Right lobe of liver (tissue), 6 donors: ENCODE data around the gene EIF1AD. TPM values are rescaled to one million over a fixed set of nuclear protein-coding genes. Genes with fewer than 3 reads are reported as not detected.

Experiments used
- ATAC-seq, 4 donors: fragments of 200-7000 bp; cut with Tn5 transposase; one replicate each; pipeline ENCODE4 v1.9.1; 2020; ENCODE audit warnings: mild to moderate bottlenecking in 4 of 4, moderate library complexity in 4 of 4
- DNase-seq, 3 donors: peaks; one replicate each; pipeline ENCODE4 v3.0.0-alpha.2; 2020
- H3K27ac ChIP-seq, 3 donors: fragments of 200-600 bp; one replicate each; pipeline ENCODE4 v1.8.0; 2022
- H3K27me3 ChIP-seq, 2 donors: fragments of 200-600 bp; one replicate each; pipeline ENCODE4 v1.8.0; 2022
- H3K36me3 ChIP-seq, 4 donors: fragments of 200-600 bp; sonication (generic) in 1 of 4; one replicate each; pipeline versions ENCODE4 v1.5.1 to v1.8.0; 2017 to 2022; ENCODE audit warnings: control low read depth in 1 of 4
- H3K4me1 ChIP-seq, 4 donors: fragments of 200-600 bp; sonication (generic) in 1 of 4; one replicate each; pipeline versions ENCODE4 v1.5.1 to v1.8.0; 2017 to 2022; ENCODE audit warnings: control low read depth in 1 of 4
- H3K4me3 ChIP-seq, 3 donors: fragments of 200-600 bp; one replicate each; pipeline ENCODE4 v1.8.0; 2022
- H3K9me3 ChIP-seq, 4 donors: fragments of 200-600 bp; sonication (generic) in 1 of 4; one replicate each; pipeline versions ENCODE4 v1.5.1 to v1.8.0; 2017 to 2022; ENCODE audit warnings: control low read depth in 1 of 4
- CTCF ChIP-seq, 4 donors: fragments of 200-600 bp in 3 of 4; fragments of 450-650 bp in 1 of 4; IDR thresholded peaks; one replicate each; pipeline versions ENCODE4 v1.5.1 to v1.8.0; 2016 to 2022; ENCODE audit warnings: antibody characterized with exemption in 4 of 4, mild to moderate bottlenecking in 2 of 4
- POLR2A ChIP-seq: fragments of 450-650 bp; IDR thresholded peaks from one replicate; pipeline ENCODE4 v1.6.1; 2017; ENCODE audit warnings: antibody characterized with exemption, mild to moderate bottlenecking
- WGBS: methylation state at CpG from one replicate; pipeline ENCODE4 v1.1.6; 2018; ENCODE audit warnings: low coverage, low lambda C conversion rate; ENCODE audit not compliant: insufficient coverage; ENCODE audit errors: missing lambda C conversion rate; 5-methylcytosine and 5-hydroxymethylcytosine counted together
- intact Hi-C, 2 donors: fragments of 100-400 bp; cut with DNase I; formaldehyde crosslinking; loops; one replicate each; pipeline versions ENCODE4 v1.11.2 to v1.14.1; 2022
- total RNA-seq, 6 experiments: library from RNA; depleted of rRNA in 2 of 6; stranded (reverse); fragments of >200 nt in 2 of 6; fragmentation: NEBNext Ultra II Directional in 3 of 6; extraction: Animal tissue kit (Norgen Biotek cat#: 25700) in 3 of 6; gene quantifications; one replicate each; pipeline versions ENCODE4 v1.1.0 to v1.2.4, GENCODE V29; 2016 to 2023
- donor health status: DM: no; HTN: yes; CAD: no.
- donor health status: DM: no; HTN: no; CAD: no.
- donor health status: DM: no; HTN: no; CAD: no.
- donor health status: DM: no; HTN: yes; CAD: no.
- donor health status: DM: no; HTN: yes; CAD: no.

Gene EIF1AD
- total RNA-seq, 6 experiments from 2014 or later, result 11.5 to 22.1 (median 13.1) TPM

- DNase-seq (no peak), ATAC-seq (no peak)
- H3K4me3 ChIP-seq, result no peak overlapping the region
- intact Hi-C loops, result loop anchor here (10.0 kb wide), 1 partner anchor 98 kb away; the partner anchor contains the start of gene FIBP (in 2 of the 2)
- peaks cover 0 to 18% (median 7%) of the 10 kb centered on the region in 4 donors for H3K36me3 ChIP-seq
- H3K4me1 ChIP-seq, result no peaks in the 10 kb centered on the region
- no peak overlapping the region for H3K27ac ChIP-seq
- TF ChIP-seq CTCF (IDR thresholded peaks at IDR 0.05), result no peak
- TF ChIP-seq POLR2A, result no peak
- no peaks in the 10 kb centered on the region for H3K9me3 ChIP-seq
- H3K27me3 ChIP-seq, result no peaks in the 10 kb centered on the region
- 73% methylated on average over 13 of the region's 22 CpGs for WGBS
Observed at GRCh38 chr11:65982824-65983588, 19.0 kb downstream of the EIF1AD start.

GRCh38 chr11:65981972-65982823 is 19.8 kb downstream of the EIF1AD start:
- H3K36me3 ChIP-seq, result peaks cover 0 to 26% (median 12%) of the 10 kb centered on the region in 4 donors
- no peak overlapping the region for H3K27ac ChIP-seq
- intact Hi-C loops, result loop anchor here (10.0 kb wide), 1 partner anchor 97 kb away; the partner anchor contains the start of gene FIBP (in 2 of the 2)
- H3K9me3 ChIP-seq, result no peaks in the 10 kb centered on the region
- TF ChIP-seq POLR2A, result no peak
- TF ChIP-seq CTCF (IDR thresholded peaks at IDR 0.05), result no peak
- DNase-seq, result no peak
- H3K27me3 ChIP-seq, result no peaks in the 10 kb centered on the region
- H3K4me1 ChIP-seq, result no peaks in the 10 kb centered on the region
- H3K4me3 ChIP-seq, result no peak overlapping the region
- ATAC-seq, result peak in 2 of 4 donors; percentile 6 to 24
- 50% methylated on average over 5 of the region's 16 CpGs for WGBS

GRCh38 chr11:65981101-65981740 is 20.7 kb downstream of the EIF1AD start:
- Histone ChIP-seq H3K4me3 (no peak overlapping the region), H3K27me3 (no peaks in the 10 kb centered on the region), H3K27ac (no peak overlapping the region), H3K36me3 (peaks cover 0 to 33% (median 16%) of the 10 kb centered on the region in 4 donors), H3K9me3 (no peaks in the 10 kb centered on the region), H3K4me1 (no peaks in the 10 kb centered on the region)
- WGBS, result no CpG with 5 or more reads among the region's 12 CpGs
- DNase-seq, result no peak
- TF ChIP-seq POLR2A, result no peak
- TF ChIP-seq CTCF (IDR thresholded peaks at IDR 0.05), result no peak
- intact Hi-C loops, result loop anchor here (10.0 kb wide), 1 partner anchor 96 kb away; the partner anchor contains the start of gene FIBP (in 2 of the 2)
- peak in 1 of 4 donors; percentile 13 for ATAC-seq

GRCh38 chr11:65979261-65979759 is 22.6 kb downstream of the EIF1AD start:
- Histone ChIP-seq H3K4me1 (no peaks in the 10 kb centered on the region), H3K36me3 (peaks cover 0 to 33% (median 16%) of the 10 kb centered on the region in 4 donors), H3K27me3 (no peaks in the 10 kb centered on the region), H3K4me3 (no peak overlapping the region), H3K9me3 (no peaks in the 10 kb centered on the region), H3K27ac (no peak overlapping the region)
- intact Hi-C loops, result no loop called here
- TF ChIP-seq CTCF (IDR thresholded peaks at IDR 0.05) (no peak), POLR2A (no peak)
- DNase-seq (no peak), ATAC-seq (no peak)
- WGBS, result 89% methylated on average over 8 of the region's 10 CpGs
